ENCODE measurements around the gene ADAMTS17. TPM values are rescaled to one million over a fixed set of nuclear protein-coding genes. Genes with fewer than 3 reads are reported as not detected.

Gene ADAMTS17
- total RNA-seq, 4 donors from 2014 or later = 6.0 to 17.6 (median 8.2) TPM

GRCh38 chr15:100107606-100108225, 234.1 kb downstream of the ADAMTS17 start:
- Histone ChIP-seq H3K27me3 (no peaks in the 10 kb centered on the region), H3K9me3 (no peaks in the 10 kb centered on the region), H3K36me3 (no peaks in the 10 kb centered on the region), H3K4me3 (no peak overlapping the region), H3K4me1 (peaks cover 5 to 11% (median 9%) of the 10 kb centered on the region in 4 donors), H3K27ac (no peak overlapping the region)
- WGBS, 2 donors (ENCODE audit: low coverage in 1 of 2) = 90 to 93% methylated on average over 2 to 11 of the region's 11 CpGs
- DNase-seq = no peak
- in situ Hi-C loops (cut with MboI; ENCODE audit: low pct_ligation_motif_present in 1 of 4, low pct_unique_long_range_greater_than_20kb in 1 of 4, low sequenced_read_pairs in 3 of 4) (no loop called here), intact Hi-C loops (cut with DNase I; ENCODE audit: low total_unique reads) (no loop called here)
- TF ChIP-seq POLR2A (IDR thresholded peaks at IDR 0.05) (no peak), EP300 (IDR thresholded peaks at IDR 0.05; ENCODE audit: low read depth) (no peak), CTCF (IDR thresholded peaks at IDR 0.05) (no peak), POLR2AphosphoS5 (IDR thresholded peaks at IDR 0.05) (no peak)

- H3K27me3 ChIP-seq = no peaks in the 10 kb centered on the region
- no peak for DNase-seq
- peaks cover 4 to 11% (median 9%) of the 10 kb centered on the region in 4 donors for H3K4me1 ChIP-seq
- in situ Hi-C loops (cut with MboI; ENCODE audit: low pct_ligation_motif_present in 1 of 4, low pct_unique_long_range_greater_than_20kb in 1 of 4, low sequenced_read_pairs in 3 of 4) (no loop called here), intact Hi-C loops (cut with DNase I; ENCODE audit: low total_unique reads) (no loop called here)
- no peak overlapping the region for H3K4me3 ChIP-seq
- no peak overlapping the region for H3K27ac ChIP-seq
- no peaks in the 10 kb centered on the region for H3K36me3 ChIP-seq
- WGBS, 2 donors (ENCODE audit: low coverage in 1 of 2) = 96% methylated on average over 8 of the region's 8 CpGs; no CpG with 5 or more reads in 1 of the 2 donors
- TF ChIP-seq POLR2AphosphoS5 (IDR thresholded peaks at IDR 0.05) = no peak
- TF ChIP-seq POLR2A (IDR thresholded peaks at IDR 0.05) = no peak
- TF ChIP-seq CTCF (IDR thresholded peaks at IDR 0.05) = no peak
- TF ChIP-seq EP300 (IDR thresholded peaks at IDR 0.05; ENCODE audit: low read depth) = no peak
- H3K9me3 ChIP-seq = no peaks in the 10 kb centered on the region
These were observed 234.6 kb downstream of the ADAMTS17 start for GRCh38 chr15:100107151-100107550.

- H3K9me3 ChIP-seq = no peaks in the 10 kb centered on the region
- 74% methylated on average over 7 of the region's 8 CpGs; no CpG with 5 or more reads in 1 of the 2 donors for WGBS, 2 donors (ENCODE audit: low coverage in 1 of 2)
- no peaks in the 10 kb centered on the region for H3K36me3 ChIP-seq
- no peaks in the 10 kb centered on the region for H3K27me3 ChIP-seq
- no peak for DNase-seq
- in situ Hi-C loops (cut with MboI; ENCODE audit: low pct_ligation_motif_present in 1 of 4, low pct_unique_long_range_greater_than_20kb in 1 of 4, low sequenced_read_pairs in 3 of 4) = no loop called here
- TF ChIP-seq POLR2AphosphoS5 (IDR thresholded peaks at IDR 0.05) = no peak
- TF ChIP-seq EP300 (IDR thresholded peaks at IDR 0.05; ENCODE audit: low read depth) = no peak
- TF ChIP-seq CTCF (IDR thresholded peaks at IDR 0.05) = no peak
- no peak for TF ChIP-seq POLR2A (IDR thresholded peaks at IDR 0.05)
- no peak overlapping the region for H3K4me3 ChIP-seq
- intact Hi-C loops (cut with DNase I; ENCODE audit: low total_unique reads) = no loop called here
- no peak overlapping the region for H3K27ac ChIP-seq
- H3K4me1 ChIP-seq = peaks cover under 1 to 10% (median 5%) of the 10 kb centered on the region in 4 donors
These were observed 235.0 kb downstream of the ADAMTS17 start for GRCh38 chr15:100106732-100107131.

- in situ Hi-C loops (cut with MboI; ENCODE audit: low pct_ligation_motif_present in 1 of 4, low pct_unique_long_range_greater_than_20kb in 1 of 4, low sequenced_read_pairs in 3 of 4) = no loop called here
- H3K27ac ChIP-seq = no peak overlapping the region
- no peak overlapping the region for H3K4me3 ChIP-seq
- H3K4me1 ChIP-seq = no peaks in the 10 kb centered on the region
- H3K36me3 ChIP-seq = no peaks in the 10 kb centered on the region
- 96% methylated on average over 6 of the region's 6 CpGs; no CpG with 5 or more reads in 1 of the 2 donors for WGBS, 2 donors (ENCODE audit: low coverage in 1 of 2)
- no peaks in the 10 kb centered on the region for H3K27me3 ChIP-seq
- DNase-seq = no peak
- TF ChIP-seq POLR2AphosphoS5 (IDR thresholded peaks at IDR 0.05) (no peak), POLR2A (IDR thresholded peaks at IDR 0.05) (no peak), CTCF (IDR thresholded peaks at IDR 0.05) (no peak), EP300 (IDR thresholded peaks at IDR 0.05; ENCODE audit: low read depth) (no peak)
- H3K9me3 ChIP-seq = no peaks in the 10 kb centered on the region
- intact Hi-C loops (cut with DNase I; ENCODE audit: low total_unique reads) = no loop called here
These were observed 236.7 kb downstream of the ADAMTS17 start for GRCh38 chr15:100105101-100105500.
